ENCODE measurements around the gene DIP2C. TPM values are rescaled to one million over a fixed set of nuclear protein-coding genes. Genes with fewer than 3 reads are reported as not detected.
"Not testable (repeated sequence)": the region's sequence is repeated elsewhere in the genome, so short reads cannot be mapped to it uniquely, and the experiment has no call there.

The DIP2C gene
- total and polyA plus RNA-seq, 8 donors: 2.4 to 40.1 (median 21.0) TPM

GRCh38 chr10:370449-370825 lies 319.0 kb downstream of the DIP2C start:
- Histone ChIP-seq H3K27me3 (no peaks in the 10 kb centered on the region), H3K4me3 (no peak overlapping the region), H3K36me3 (peaks cover 33 to 59% (median 49%) of the 10 kb centered on the region in 4 donors), H3K4me1 (peaks cover 0 to 52% (median 25%) of the 10 kb centered on the region in 4 donors), H3K27ac (peak overlapping the region in 1 of 5 donors; percentile 83), H3K9me3 (no peaks in the 10 kb centered on the region)
- intact Hi-C loops (cut with DNase I; ENCODE audit: low total_unique reads): no loop called here
- TF ChIP-seq CTCF (IDR thresholded peaks at IDR 0.05): no peak
- no peak for TF ChIP-seq POLR2AphosphoS5 (IDR thresholded peaks at IDR 0.05)
- DNase-seq: no peak
- WGBS, 5 donors: 40 to 65% (median 47%) methylated on average over 6 of the region's 6 CpGs

GRCh38 chr10:369684-370448 lies 319.6 kb downstream of the DIP2C start:
- Histone ChIP-seq H3K9me3 (no peaks in the 10 kb centered on the region), H3K36me3 (peaks cover 34 to 57% (median 49%) of the 10 kb centered on the region in 4 donors), H3K27me3 (no peaks in the 10 kb centered on the region), H3K27ac (peak overlapping the region in 1 of 5 donors; percentile 83), H3K4me3 (no peak overlapping the region), H3K4me1 (peaks cover 0 to 52% (median 25%) of the 10 kb centered on the region in 4 donors)
- TF ChIP-seq EP300 (IDR thresholded peaks at IDR 0.05) (no peak), POLR2A (IDR thresholded peaks at IDR 0.05) (no peak), POLR2AphosphoS5 (IDR thresholded peaks at IDR 0.05) (no peak), CTCF (IDR thresholded peaks at IDR 0.05) (no peak)
- intact Hi-C loops (cut with DNase I; ENCODE audit: low total_unique reads): no loop called here
- WGBS, 5 donors: 74 to 91% (median 87%) methylated on average over 19 to 22 of the region's 22 CpGs
- peak in 1 of 2 donors; percentile 66 for DNase-seq

GRCh38 chr10:369221-369683 lies 320.2 kb downstream of the DIP2C start:
- peak overlapping the region in 1 of 5 donors; percentile 83 for H3K27ac ChIP-seq
- no peak overlapping the region for H3K4me3 ChIP-seq
- H3K27me3 ChIP-seq: no peaks in the 10 kb centered on the region
- H3K36me3 ChIP-seq: peaks cover 33 to 56% (median 52%) of the 10 kb centered on the region in 4 donors
- H3K9me3 ChIP-seq: no peaks in the 10 kb centered on the region
- H3K4me1 ChIP-seq: peaks cover 0 to 50% (median 24%) of the 10 kb centered on the region in 4 donors
- TF ChIP-seq EP300 (IDR thresholded peaks at IDR 0.05) (no peak), POLR2A (IDR thresholded peaks at IDR 0.05) (no peak), CTCF (IDR thresholded peaks at IDR 0.05) (no peak), POLR2AphosphoS5 (IDR thresholded peaks at IDR 0.05) (no peak)
- 83 to 93% (median 91%) methylated on average over 17 to 18 of the region's 18 CpGs for WGBS, 5 donors
- DNase-seq: no peak
- intact Hi-C loops (cut with DNase I; ENCODE audit: low total_unique reads): no loop called here

- no peak for DNase-seq
- WGBS, 5 donors: 89 to 97% (median 94%) methylated on average over 13 to 17 of the region's 17 CpGs
- Histone ChIP-seq H3K4me1 (peaks cover 0 to 44% (median 22%) of the 10 kb centered on the region in 4 donors), H3K27me3 (no peaks in the 10 kb centered on the region), H3K27ac (peak overlapping the region in 1 of 5 donors; percentile 83), H3K36me3 (peaks cover 33 to 61% (median 57%) of the 10 kb centered on the region in 4 donors), H3K9me3 (no peaks in the 10 kb centered on the region), H3K4me3 (no peak overlapping the region)
- no peak for TF ChIP-seq POLR2A (IDR thresholded peaks at IDR 0.05)
- TF ChIP-seq EP300 (IDR thresholded peaks at IDR 0.05): no peak
- no peak for TF ChIP-seq CTCF (IDR thresholded peaks at IDR 0.05)
- TF ChIP-seq POLR2AphosphoS5 (IDR thresholded peaks at IDR 0.05): no peak
- intact Hi-C loops (cut with DNase I; ENCODE audit: low total_unique reads): no loop called here
Measured at GRCh38 chr10:368579-369220, 320.8 kb downstream of the DIP2C start.

- H3K36me3 ChIP-seq: peaks cover 37 to 67% (median 63%) of the 10 kb centered on the region in 4 donors
- DNase-seq; H3K9me3 ChIP-seq; H3K27ac ChIP-seq; intact Hi-C loops (cut with DNase I; ENCODE audit: low total_unique reads); H3K4me3 ChIP-seq; H3K27me3 ChIP-seq: not testable (repeated sequence)
- peaks cover 0 to 38% (median 17%) of the 10 kb centered on the region in 4 donors for H3K4me1 ChIP-seq
- 91 to 98% (median 93%) methylated on average over 9 to 10 of the region's 16 CpGs for WGBS, 5 donors
Measured at GRCh38 chr10:368107-368506, 321.4 kb downstream of the DIP2C start.

Data from stomach (tissue), 9 donors.